H1 (cell line): ENCODE measurements around the gene CFHR3. TPM values are rescaled to one million over a fixed set of nuclear protein-coding genes. Genes with fewer than 3 reads are reported as not detected.
A peak's percentile ranks its signal among the peaks of the same experiment; 100 is the strongest.

Source experiments
- CTCF ChIA-PET: fragments of 300-600 bp; sonication (Branson Sonifier 250); formaldehyde crosslinking; loops from one replicate; lab custom pipeline; 2021; ENCODE audit not compliant: partially characterized antibody; lab: Charles Lee
- POLR2A ChIA-PET: fragments of 300-600 bp; sonication (Branson Sonifier 250); formaldehyde crosslinking; loops from one replicate; lab custom pipeline; 2021; ENCODE audit warnings: inconsistent platforms; ENCODE audit not compliant: partially characterized antibody; lab: Charles Lee
- DNase-seq, 2 experiments: peaks; one replicate each; pipeline versions ENCODE4 v3.0.0 to v3.0.0-alpha.2; 2010 to 2022; ENCODE audit warnings: low spot score in 2 of 2, low read depth in 1 of 2, mixed read lengths in 1 of 2
- FAIRE-seq: peaks from 2 replicates; lab custom pipeline; 2011; peaks lifted over from hg19 to GRCh38; lab: Jason Lieb, UNC
- H2AFZ ChIP-seq: 2 replicates; pipeline ENCODE4 v1.8.1; 2012; ENCODE audit warnings: low read length, inconsistent platforms
- H2AK5ac ChIP-seq: 2 replicates; pipeline ENCODE4 v1.6.1; 2013; ENCODE audit warnings: low read depth, low read length
- H2BK120ac ChIP-seq: replicated peaks from 2 replicates; pipeline ENCODE3; 2013; ENCODE audit warnings: low read depth, low read length, inconsistent platforms
- H2BK12ac ChIP-seq: 2 replicates; pipeline ENCODE4 v1.6.1; 2013; ENCODE audit warnings: low read depth, low read length
- H2BK15ac ChIP-seq: 2 replicates; pipeline ENCODE4 v1.6.1; 2013; ENCODE audit warnings: low read length
- H2BK20ac ChIP-seq: 2 replicates; pipeline ENCODE4 v1.6.1; 2013; ENCODE audit warnings: low read length
- H2BK5ac ChIP-seq: 2 replicates; pipeline ENCODE4 v1.6.1; 2013; ENCODE audit warnings: low read depth, low read length
- H3K14ac ChIP-seq: 2 replicates; pipeline ENCODE4 v1.6.1; 2013; ENCODE audit warnings: inconsistent platforms; ENCODE audit not compliant: insufficient read length
- H3K18ac ChIP-seq: 2 replicates; pipeline ENCODE4 v1.6.1; 2013; ENCODE audit warnings: low read length; ENCODE audit errors: extremely low read depth
- H3K23ac ChIP-seq: 2 replicates; pipeline ENCODE4 v1.6.1; 2013; ENCODE audit warnings: inconsistent platforms; ENCODE audit not compliant: insufficient read length
- H3K23me2 ChIP-seq: 2 replicates; pipeline ENCODE4 v1.6.1; 2013; ENCODE audit warnings: low read depth, low read length
- H3K27ac ChIP-seq: 2 replicates; pipeline ENCODE4 v1.6.1; 2011; ENCODE audit warnings: low read depth, low read length, inconsistent platforms
- H3K27me3 ChIP-seq, 4 experiments: replicated peaks in 1 of 4; 1 replicate in 1 of 4; 2 replicates in 3 of 4; pipeline versions ENCODE4 v1.6.1 to v1.8.1; 2011 to 2013; ENCODE audit warnings: low read length in 3 of 4, mild to moderate bottlenecking in 3 of 4, inconsistent platforms in 2 of 4, mixed read lengths in 2 of 4, moderate library complexity in 1 of 4; ENCODE audit not compliant: control insufficient read depth in 3 of 4, insufficient read depth in 3 of 4; ENCODE audit errors: extremely low read depth in 1 of 4
- H3K36me3 ChIP-seq, 4 experiments: 2 replicates each; pipeline versions ENCODE4 v1.6.1 to v1.8.1; 2011 to 2013; ENCODE audit warnings: mild to moderate bottlenecking in 4 of 4, low read length in 3 of 4, moderate library complexity in 2 of 4, control low read depth in 1 of 4, inconsistent platforms in 1 of 4; ENCODE audit not compliant: insufficient read depth in 4 of 4, control insufficient read depth in 2 of 4
- H3K4ac ChIP-seq: replicated peaks from 2 replicates; pipeline ENCODE3; 2013; ENCODE audit warnings: low read length, low read depth, mixed read lengths, inconsistent platforms; ENCODE audit not compliant: insufficient read length
- H3K4me1 ChIP-seq, 4 experiments: replicated peaks in 1 of 4; 1 replicate in 1 of 4; 2 replicates in 3 of 4; pipeline versions ENCODE4 v1.6.1 to v1.8.1; 2011 to 2013; ENCODE audit warnings: low read length in 3 of 4, inconsistent platforms in 2 of 4, mixed read lengths in 1 of 4; ENCODE audit not compliant: insufficient read depth in 4 of 4, control insufficient read depth in 3 of 4
- H3K4me2 ChIP-seq, 2 experiments: 2 replicates each; pipeline versions ENCODE4 v1.6.1 to v1.8.1; 2011 to 2013; ENCODE audit warnings: low read depth in 2 of 2, low read length in 2 of 2, control low read depth in 1 of 2, inconsistent platforms in 1 of 2, mild to moderate bottlenecking in 1 of 2; ENCODE audit not compliant: insufficient read depth in 1 of 2
- H3K4me3 ChIP-seq, 4 experiments: fragments of 200-600, 300-600 bp in 1 of 4; sonication (generic), shearing (Covaris generic), sonication (Bioruptor Twin) in 1 of 4; 2 replicates each; pipeline versions ENCODE4 v1.5.1 to v1.8.1; 2011 to 2016; ENCODE audit warnings: low read length in 4 of 4, low read depth in 3 of 4, control low read depth in 2 of 4, inconsistent platforms in 2 of 4, mild to moderate bottlenecking in 2 of 4, mixed read lengths in 1 of 4, moderate library complexity in 1 of 4; ENCODE audit not compliant: insufficient read depth in 2 of 4; ENCODE audit errors: extremely low read depth in 1 of 4
- H3K56ac ChIP-seq: replicated peaks from 2 replicates; pipeline ENCODE3; 2013; ENCODE audit warnings: low read depth, mild to moderate bottlenecking, mixed read lengths, low read length, inconsistent platforms; ENCODE audit not compliant: insufficient read length
- H3K79me1 ChIP-seq: 2 replicates; pipeline ENCODE4 v1.6.1; 2013; ENCODE audit warnings: low read depth, low read length, control low read depth
- H3K79me2 ChIP-seq, 2 experiments: 2 replicates each; pipeline versions ENCODE4 v1.6.1 to v1.8.1; 2012 to 2013; ENCODE audit warnings: low read length in 2 of 2, mild to moderate bottlenecking in 2 of 2, inconsistent platforms in 1 of 2; ENCODE audit not compliant: insufficient read depth in 2 of 2, control insufficient read depth in 1 of 2
- H3K9ac ChIP-seq, 4 experiments: replicated peaks in 1 of 4; 1 replicate in 1 of 4; 2 replicates in 3 of 4; pipeline versions ENCODE4 v1.6.1 to v1.8.1; 2011 to 2013; ENCODE audit warnings: low read depth in 3 of 4, low read length in 3 of 4, control low read depth in 2 of 4, mild to moderate bottlenecking in 2 of 4, moderate library complexity in 2 of 4, inconsistent platforms in 1 of 4; ENCODE audit errors: extremely low read depth in 1 of 4
- H3K9me3 ChIP-seq, 2 experiments: 2 replicates each; pipeline versions ENCODE4 v1.6.1 to v1.8.1; 2012 to 2013; ENCODE audit warnings: mild to moderate bottlenecking in 2 of 2, moderate library complexity in 2 of 2, control low read depth in 1 of 2, inconsistent platforms in 1 of 2, low read depth in 1 of 2, low read length in 1 of 2, mixed read lengths in 1 of 2; ENCODE audit not compliant: insufficient read depth in 2 of 2
- H4K20me1 ChIP-seq, 2 experiments: replicated peaks in 1 of 2; 2 replicates each; pipeline versions ENCODE3 to v1.8.1; 2011 to 2013; ENCODE audit warnings: inconsistent platforms in 2 of 2, low read length in 2 of 2, mild to moderate bottlenecking in 1 of 2; ENCODE audit not compliant: insufficient read depth in 2 of 2, control insufficient read depth in 1 of 2
- H4K5ac ChIP-seq: 2 replicates; pipeline ENCODE4 v1.6.1; 2013; ENCODE audit warnings: low read length, low read depth, mixed read lengths, inconsistent platforms; ENCODE audit not compliant: insufficient read length
- H4K8ac ChIP-seq: 2 replicates; pipeline ENCODE4 v1.8.0; 2013; ENCODE audit warnings: mild to moderate bottlenecking, moderate library complexity, low read length, inconsistent platforms; ENCODE audit not compliant: insufficient read depth; ENCODE audit errors: extremely low read depth
- H4K91ac ChIP-seq: replicated peaks from 2 replicates; pipeline ENCODE3; 2013; ENCODE audit warnings: low read length, mixed read lengths, inconsistent platforms; ENCODE audit not compliant: insufficient read length
- CEBPB ChIP-seq: IDR thresholded peaks from 2 replicates; pipeline ENCODE4 v1.6.1; 2012; ENCODE audit warnings: low read depth, low read length
- CTCF ChIP-seq, 3 experiments: IDR thresholded peaks; 1 replicate in 2 of 3; 2 replicates in 1 of 3; pipeline versions ENCODE4 v1.5.1 to v1.6.1; 2011; ENCODE audit warnings: low read length in 3 of 3, mild to moderate bottlenecking in 3 of 3, inconsistent platforms in 2 of 3, low read depth in 1 of 3, moderate library complexity in 1 of 3; ENCODE audit not compliant: insufficient read depth in 1 of 3; ENCODE audit errors: control extremely low read depth in 1 of 3
- SRF ChIP-seq: IDR thresholded peaks from 2 replicates; pipeline ENCODE4 v1.6.1; 2011; ENCODE audit warnings: mild to moderate bottlenecking, low read depth, low read length, moderate library complexity
- polyA plus RNA-seq, 7 experiments: library from polyadenylated mRNA; depleted of rRNA in 3 of 7; stranded (reverse) in 5 of 7; unstranded in 2 of 7; fragments of >200 nt in 5 of 7; fragments of 200-250 nt in 2 of 7; gene quantifications; 1 replicate in 5 of 7; 2 replicates in 1 of 7; 4 replicates in 1 of 7; pipeline versions ENCODE4 v1.2.1 to v1.2.3, GENCODE V29; 2011 to 2013; ENCODE audit warnings: missing spikeins in 2 of 7, mixed read lengths in 2 of 7
- total RNA-seq: library from RNA; stranded (reverse); fragmentation: NEBNext Ultra II Directional; extraction: Animal tissue kit (Norgen Biotek cat#: 25700); gene quantifications from 2 replicates; pipeline ENCODE4 v1.2.1, GENCODE V29; 2021

The CFHR3 gene
- total and polyA plus RNA-seq, 2 of the 8 experiments (the other 6 are each of a cell fraction or from before 2014, with no cell fraction given), result 0.20 to 0.52 TPM

DNA sequence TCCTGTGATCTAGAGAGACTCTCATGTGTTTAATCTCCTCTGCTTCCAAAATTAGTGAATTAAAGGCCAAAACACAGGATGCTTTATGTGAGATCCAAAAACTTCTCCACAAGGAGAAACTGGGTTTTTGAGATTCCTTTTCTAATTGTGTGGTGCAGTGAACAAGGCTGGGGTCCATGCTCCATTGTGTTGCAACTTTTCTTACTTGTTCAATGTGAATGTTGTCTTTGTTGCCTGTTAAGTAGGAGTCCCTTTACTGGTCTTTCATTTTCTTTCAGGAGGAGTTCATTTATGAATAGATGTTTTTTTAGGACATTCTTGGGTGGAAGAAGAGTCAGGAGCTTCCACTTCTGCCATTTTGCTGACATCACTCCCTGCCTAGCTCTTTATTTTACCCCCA is 40.6 kb upstream of the CFHR3 start:
- Histone ChIP-seq H3K23me2 (no peaks in the 10 kb centered on the region), H3K27me3 (no peaks in the 10 kb centered on the region), H2AFZ (peak overlapping the region; percentile 68; the same call in 1 of the 2 replicates), H3K56ac (no peak overlapping the region), H3K9me3 (peaks cover 12% of the 10 kb centered on the region in 2 experiments; a peak in 3 of 4 replicates), H3K4ac (no peak overlapping the region), H4K5ac (no peak overlapping the region), H2BK15ac (no peak overlapping the region), H4K8ac (no peak overlapping the region), H3K23ac (no peak overlapping the region), H3K36me3 (no peaks in the 10 kb centered on the region), H3K9ac (no peak overlapping the region), H3K27ac (no peak overlapping the region), H3K4me3 (no peak overlapping the region), H3K18ac (no peak overlapping the region), H2BK120ac (no peak overlapping the region), H3K79me2 (no peaks in the 10 kb centered on the region), H2BK5ac (no peak overlapping the region), H3K79me1 (no peaks in the 10 kb centered on the region), H4K20me1 (no peaks in the 10 kb centered on the region), H2BK12ac (no peak overlapping the region), H2BK20ac (no peak overlapping the region), H2AK5ac (no peak overlapping the region), H3K4me2 (no peak overlapping the region), H3K14ac (no peak overlapping the region), H3K4me1 (peaks cover 0 to 3% (median 0%) of the 10 kb centered on the region in 4 experiments; a peak in 1 of 7 replicates), H4K91ac (no peak overlapping the region)
- TF ChIP-seq CTCF (IDR thresholded peaks at IDR 0.05; ENCODE audit: control extremely low read depth in 1 of 3, insufficient read depth in 1 of 3, low read depth in 1 of 3, low read length in 3 of 3), result no peak
- no peak for TF ChIP-seq CEBPB
- TF ChIP-seq SRF, result no peak
- POLR2A ChIA-PET, result no interaction called here
- FAIRE-seq, result no peak
- DNase-seq, result no peak
- CTCF ChIA-PET, result interaction anchor here (1.8 to 2.8 kb wide), 4 partner anchors 10 to 25 kb away, joined by 4 to 21 read pairs (median 6); no protein-coding TSS in a partner anchor
